Coronary artery (tissue), 2 donors: ENCODE measurements around the gene SLITRK2.

Experiments
- DNase-seq: peaks from one replicate; pipeline ENCODE4 v3.0.0-alpha.2; 2017; ENCODE audit warnings: low spot score
- H3K27ac ChIP-seq, 2 donors: fragments of 200-600 bp; sonication (generic); one replicate each; pipeline ENCODE4 v1.5.1; 2016 to 2019
- H3K4me3 ChIP-seq: fragments of 200-600 bp; sonication (generic); 2 replicates; pipeline ENCODE4 v1.5.1; 2016; ENCODE audit warnings: mild to moderate bottlenecking, moderate library complexity
- CTCF ChIP-seq: fragments of 200-600 bp; sonication (generic); IDR thresholded peaks from one replicate; pipeline ENCODE4 v1.5.1; 2019; ENCODE audit warnings: antibody characterized with exemption

Gene SLITRK2

GRCh38 chrX:145826466-145826865 lies 8.8 kb downstream of the SLITRK2 start:
- no peak overlapping the region for H3K27ac ChIP-seq
- no peak for TF ChIP-seq CTCF
- no peak for DNase-seq

GRCh38 chrX:145832796-145833195 lies 15.2 kb downstream of the SLITRK2 start:
- DNase-seq, result no peak
- no peak overlapping the region for H3K27ac ChIP-seq
- TF ChIP-seq CTCF, result no peak
- H3K4me3 ChIP-seq, result no peak overlapping the region

More at GRCh38 chrX:145826466-145826865, 8.8 kb downstream of the SLITRK2 start:
- no peak overlapping the region for H3K4me3 ChIP-seq

GRCh38 chrX:145840531-145840930 lies 22.9 kb downstream of the SLITRK2 start:
- Histone ChIP-seq H3K27ac (no peak overlapping the region), H3K4me3 (no peak overlapping the region)
- no peak for DNase-seq
- TF ChIP-seq CTCF, result no peak

GRCh38 chrX:145843146-145843904 lies 25.7 kb downstream of the SLITRK2 start:
- DNase-seq, result no peak
- Histone ChIP-seq H3K27ac (no peak overlapping the region), H3K4me3 (no peak overlapping the region)
- no peak for TF ChIP-seq CTCF

GRCh38 chrX:145844886-145845285 lies 27.3 kb downstream of the SLITRK2 start:
- Histone ChIP-seq H3K27ac (no peak overlapping the region), H3K4me3 (no peak overlapping the region)
- no peak for TF ChIP-seq CTCF
- no peak for DNase-seq

GRCh38 chrX:145848448-145848847 lies 30.8 kb downstream of the SLITRK2 start:
- Histone ChIP-seq H3K27ac (no peak overlapping the region), H3K4me3 (no peak overlapping the region)
- no peak for TF ChIP-seq CTCF
- DNase-seq, result no peak

GRCh38 chrX:145848857-145849256 lies 31.2 kb downstream of the SLITRK2 start:
- Histone ChIP-seq H3K27ac (no peak overlapping the region), H3K4me3 (no peak overlapping the region)
- TF ChIP-seq CTCF, result no peak
- no peak for DNase-seq
